ENCODE data around the gene FOSL2. TPM values are rescaled to one million over a fixed set of nuclear protein-coding genes. Genes with fewer than 3 reads are reported as not detected.

The FOSL2 gene
- total RNA-seq, 1 donor from 2014 or later = 82.6 TPM

GRCh38 chr2:28438532-28439063 is 45.9 kb downstream of the FOSL2 start:
- peaks cover 6% of the 10 kb centered on the region for H3K9me3 Mint-ChIP-seq (ENCODE audit: unreplicated experiment)
- H3K4me3 Mint-ChIP-seq (ENCODE audit: unreplicated experiment) = no peak overlapping the region
- no peak for DNase-seq (ENCODE audit: extremely low spot score, unreplicated experiment)
- no peaks in the 10 kb centered on the region for H3K27me3 Mint-ChIP-seq (ENCODE audit: unreplicated experiment)
- no peak overlapping the region for H3K27ac Mint-ChIP-seq (ENCODE audit: unreplicated experiment)
- no peaks in the 10 kb centered on the region for H3K36me3 Mint-ChIP-seq (ENCODE audit: unreplicated experiment)
- peaks cover 4% of the 10 kb centered on the region for H3K4me1 Mint-ChIP-seq (ENCODE audit: unreplicated experiment)
- no peak for TF ChIP-seq CTCF (IDR thresholded peaks at IDR 0.05)

- Mint-ChIP-seq H3K4me3 (ENCODE audit: unreplicated experiment) (no peak overlapping the region), H3K4me1 (ENCODE audit: unreplicated experiment) (peaks cover 4% of the 10 kb centered on the region), H3K27ac (ENCODE audit: unreplicated experiment) (no peak overlapping the region), H3K9me3 (ENCODE audit: unreplicated experiment) (peaks cover under 1% of the 10 kb centered on the region), H3K27me3 (ENCODE audit: unreplicated experiment) (no peaks in the 10 kb centered on the region), H3K36me3 (ENCODE audit: unreplicated experiment) (no peaks in the 10 kb centered on the region)
- no peak for DNase-seq (ENCODE audit: extremely low spot score, unreplicated experiment)
- no peak for TF ChIP-seq CTCF (IDR thresholded peaks at IDR 0.05)
These were observed 46.5 kb downstream of the FOSL2 start for GRCh38 chr2:28439127-28439526.

GRCh38 chr2:28439763-28440162 is 47.1 kb downstream of the FOSL2 start:
- TF ChIP-seq CTCF (IDR thresholded peaks at IDR 0.05) = no peak
- Mint-ChIP-seq H3K4me1 (ENCODE audit: unreplicated experiment) (peaks cover 4% of the 10 kb centered on the region), H3K9me3 (ENCODE audit: unreplicated experiment) (no peaks in the 10 kb centered on the region), H3K36me3 (ENCODE audit: unreplicated experiment) (no peaks in the 10 kb centered on the region), H3K27me3 (ENCODE audit: unreplicated experiment) (no peaks in the 10 kb centered on the region), H3K4me3 (ENCODE audit: unreplicated experiment) (no peak overlapping the region), H3K27ac (ENCODE audit: unreplicated experiment) (no peak overlapping the region)
- DNase-seq (ENCODE audit: extremely low spot score, unreplicated experiment) = no peak

DNA sequence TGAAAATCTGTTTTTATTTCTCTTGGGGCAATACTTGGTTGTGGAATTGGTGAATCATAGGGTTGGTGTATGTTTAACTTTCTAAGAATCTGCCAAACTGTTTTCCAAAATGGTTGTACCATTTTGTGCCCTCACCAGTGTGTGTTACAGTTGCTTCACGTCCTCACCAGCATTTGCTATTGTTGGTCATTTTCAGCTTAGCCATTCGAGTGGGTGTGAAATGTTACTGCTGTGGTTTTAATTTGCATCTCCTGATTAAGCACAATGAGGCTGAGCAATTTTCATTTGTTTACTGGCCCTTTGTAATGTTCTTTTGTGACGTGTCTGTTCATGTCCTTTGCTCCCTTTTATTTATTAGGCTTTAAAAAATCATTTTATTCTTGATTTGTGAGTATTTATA is 49.7 kb downstream of the FOSL2 start:
- Mint-ChIP-seq H3K9me3 (ENCODE audit: unreplicated experiment) (no peaks in the 10 kb centered on the region), H3K27me3 (ENCODE audit: unreplicated experiment) (no peaks in the 10 kb centered on the region), H3K4me3 (ENCODE audit: unreplicated experiment) (no peak overlapping the region), H3K27ac (ENCODE audit: unreplicated experiment) (no peak overlapping the region), H3K4me1 (ENCODE audit: unreplicated experiment) (peaks cover 14% of the 10 kb centered on the region), H3K36me3 (ENCODE audit: unreplicated experiment) (no peaks in the 10 kb centered on the region)
- DNase-seq (ENCODE audit: extremely low spot score, unreplicated experiment) = no peak
- TF ChIP-seq CTCF (IDR thresholded peaks at IDR 0.05) = no peak

- no peak for DNase-seq (ENCODE audit: extremely low spot score, unreplicated experiment)
- Mint-ChIP-seq H3K36me3 (ENCODE audit: unreplicated experiment) (no peaks in the 10 kb centered on the region), H3K4me1 (ENCODE audit: unreplicated experiment) (peaks cover 27% of the 10 kb centered on the region), H3K27me3 (ENCODE audit: unreplicated experiment) (no peaks in the 10 kb centered on the region), H3K9me3 (ENCODE audit: unreplicated experiment) (no peaks in the 10 kb centered on the region), H3K4me3 (ENCODE audit: unreplicated experiment) (no peak overlapping the region), H3K27ac (ENCODE audit: unreplicated experiment) (no peak overlapping the region)
- no peak for TF ChIP-seq CTCF (IDR thresholded peaks at IDR 0.05)
These were observed 52.3 kb downstream of the FOSL2 start for GRCh38 chr2:28444956-28445355.

Data from osteocyte (in vitro differentiated cells).